Heart right ventricle (tissue), 16 donors: ENCODE data around the gene TRANK1. TPM values are rescaled to one million over a fixed set of nuclear protein-coding genes. Genes with fewer than 3 reads are reported as not detected.

ENCODE experiments used
- ATAC-seq, 8 donors: fragments of 200-7000 bp; cut with Tn5 transposase; one replicate each; pipeline ENCODE4 v1.9.1; 2020; ENCODE audit warnings: mild to moderate bottlenecking in 8 of 8, moderate library complexity in 8 of 8, moderate number of reproducible peaks in 1 of 8
- DNase-seq, 2 donors: peaks; one replicate each; pipeline ENCODE4 v3.0.0-alpha.2; 2020
- H3K27ac ChIP-seq, 10 donors: fragments of 200-600 bp; sonication (generic) in 2 of 10; one replicate each; pipeline versions ENCODE4 v1.5.0 to v1.8.0; 2020 to 2022; ENCODE audit warnings: mild to moderate bottlenecking in 3 of 10
- H3K27me3 ChIP-seq, 7 donors: fragments of 200-600 bp; one replicate each; pipeline ENCODE4 v1.8.0; 2021 to 2022; ENCODE audit warnings: mild to moderate bottlenecking in 2 of 7
- H3K36me3 ChIP-seq, 9 donors: fragments of 200-600 bp; sonication (generic) in 1 of 9; one replicate each; pipeline versions ENCODE4 v1.5.0 to v1.8.0; 2020 to 2022; ENCODE audit warnings: mild to moderate bottlenecking in 2 of 9
- H3K4me1 ChIP-seq, 9 donors: fragments of 200-600 bp; sonication (generic) in 1 of 9; one replicate each; pipeline versions ENCODE4 v1.5.0 to v1.8.0; 2020 to 2022; ENCODE audit warnings: mild to moderate bottlenecking in 4 of 9
- H3K4me3 ChIP-seq, 10 donors: fragments of 200-600 bp; sonication (generic) in 2 of 10; one replicate each; pipeline versions ENCODE4 v1.5.0 to v1.8.0; 2020 to 2022; ENCODE audit warnings: mild to moderate bottlenecking in 7 of 10, moderate library complexity in 2 of 10
- H3K9me3 ChIP-seq, 11 donors: fragments of 200-600 bp in 10 of 11; sonication (generic) in 2 of 11; one replicate each; pipeline versions ENCODE4 v1.5.0 to v1.8.0; 2013 to 2022; ENCODE audit warnings: mild to moderate bottlenecking in 2 of 11, control low read depth in 1 of 11, moderate library complexity in 1 of 11
- CTCF ChIP-seq, 9 donors: fragments of 200-600 bp; sonication (generic) in 2 of 9; IDR thresholded peaks; one replicate each; pipeline versions ENCODE4 v1.5.0 to v1.8.0; 2021 to 2022; ENCODE audit warnings: antibody characterized with exemption in 9 of 9, mild to moderate bottlenecking in 5 of 9, moderate library complexity in 1 of 9
- WGBS, 2 donors: extraction: QIAGEN DNeasy Blood & Tissue Kit; methylation state at CpG; one replicate each; pipeline ENCODE4 v1.1.7; 2013; ENCODE audit warnings: inconsistent platforms in 1 of 2; 5-methylcytosine and 5-hydroxymethylcytosine counted together
- intact Hi-C, 10 donors: fragments of 100-400 bp; cut with DNase I; formaldehyde crosslinking; loops; one replicate each; pipeline versions ENCODE4 v1.11.1 to v1.14.2; 2022
- polyA plus RNA-seq, 2 donors: library from polyadenylated mRNA; stranded (reverse); fragments of 200-250 nt; gene quantifications; one replicate each; pipeline ENCODE4 v1.2.3, GENCODE V29; 2013
- total RNA-seq, 10 donors: library from RNA; stranded (reverse); fragmentation: NEBNext Ultra II Directional in 3 of 10; extraction: Animal tissue kit (Norgen Biotek cat#: 25700) in 3 of 10; gene quantifications; one replicate each; pipeline versions ENCODE4 v1.2.1 to v1.2.4, GENCODE V29; 2021 to 2023
- donor health status: Arrhythmogenic right ventricular cardiomyopathy.
- donor health status: ischemic (EF 13 %, LVEDD 7.1; RV severe dilation, severe dysfunction).
- donor health status: healthy with polysubstance abuse.
- donor health status: DM: no; HTN: yes; CAD: no.
- donor health status: DM: no; HTN: no; CAD: no.
- donor health status: ischemic (EF 25% LVEDD 6.9; RV normal size, moderate dysfunction).
- donor health status: ischemic (EF 25% LVEDD 5.7; RV mildly dilated, moderate dysfunction).
- donor health status: healthy.
- donor health status: DM: yes; HTN: yes; CAD: no.
- donor health status: Ischemic cardiomyopathy.
- donor health status: ischemic (EF 35%, LVEDD 5.7; RV mildly dilated, moderate dysfunction).
- donor health status: nonischemic (EF 11% LVEDD 7.7; RV severe dilation, severe dysfunction).
- donor health status: DM: yes; HTN: yes; CAD: no.
- donor health status: PGD.
- donor health status: ischemic (EF 29% LVEDD 5.4; RV normal size, mild dysfunction).
- donor health status: nonischemic (EF 23%, LVEDD 6.1; RV moderate dilation, normal function).

The TRANK1 gene
- total and polyA plus RNA-seq, 12 donors: 1.3 to 20.8 (median 4.9) TPM

GRCh38 chr3:36969540-36970432 is 24.9 kb upstream of the TRANK1 start:
- 27 to 41% methylated on average over 3 to 4 of the region's 4 CpGs for WGBS, 2 donors
- H3K36me3 ChIP-seq: no peaks in the 10 kb centered on the region
- H3K4me1 ChIP-seq: peaks cover 0 to 18% (median 3%) of the 10 kb centered on the region in 9 donors
- H3K9me3 ChIP-seq: no peaks in the 10 kb centered on the region
- no peak for TF ChIP-seq CTCF (IDR thresholded peaks at IDR 0.05)
- DNase-seq (peak in 1 of 2 donors; percentile 48), ATAC-seq (peak; percentile 86 to 99 (median 94))
- peak overlapping the region in 9 of 10 donors; percentile 26 to 72 (median 55) for H3K27ac ChIP-seq
- no peaks in the 10 kb centered on the region for H3K27me3 ChIP-seq
- no peak overlapping the region for H3K4me3 ChIP-seq
- intact Hi-C loops: no loop called here

- no peaks in the 10 kb centered on the region for H3K36me3 ChIP-seq
- H3K4me3 ChIP-seq: no peak overlapping the region
- no peak for TF ChIP-seq CTCF (IDR thresholded peaks at IDR 0.05)
- ATAC-seq (no peak), DNase-seq (no peak)
- 86% methylated on average over 4 of the region's 4 CpGs for WGBS, 2 donors
- H3K9me3 ChIP-seq: no peaks in the 10 kb centered on the region
- peaks cover 0 to 18% (median 3%) of the 10 kb centered on the region in 9 donors for H3K4me1 ChIP-seq
- H3K27me3 ChIP-seq: no peaks in the 10 kb centered on the region
- intact Hi-C loops: no loop called here
- peak overlapping the region in 3 of 10 donors; percentile 37 to 69 (median 55) for H3K27ac ChIP-seq
These were observed 24.2 kb upstream of the TRANK1 start for GRCh38 chr3:36969085-36969484.

GRCh38 chr3:36965440-36965839 is 20.6 kb upstream of the TRANK1 start:
- H3K4me3 ChIP-seq: no peak overlapping the region
- DNase-seq (no peak), ATAC-seq (no peak)
- no peaks in the 10 kb centered on the region for H3K9me3 ChIP-seq
- no peak for TF ChIP-seq CTCF (IDR thresholded peaks at IDR 0.05)
- H3K27me3 ChIP-seq: no peaks in the 10 kb centered on the region
- H3K27ac ChIP-seq: no peak overlapping the region
- no peaks in the 10 kb centered on the region for H3K36me3 ChIP-seq
- 85 to 87% methylated on average over 3 of the region's 3 CpGs for WGBS, 2 donors
- intact Hi-C loops: no loop called here
- peaks cover 0 to 16% (median 2%) of the 10 kb centered on the region in 9 donors for H3K4me1 ChIP-seq

GRCh38 chr3:36964817-36965216 is 20.0 kb upstream of the TRANK1 start:
- no peaks in the 10 kb centered on the region for H3K27me3 ChIP-seq
- no peak for TF ChIP-seq CTCF (IDR thresholded peaks at IDR 0.05)

More at GRCh38 chr3:36964817-36965216, 20.0 kb upstream of the TRANK1 start:
- no peak overlapping the region for H3K27ac ChIP-seq
- H3K36me3 ChIP-seq: no peaks in the 10 kb centered on the region
- H3K4me3 ChIP-seq: no peak overlapping the region
- intact Hi-C loops: no loop called here
- H3K4me1 ChIP-seq: peaks cover 0 to 9% (median 0%) of the 10 kb centered on the region in 9 donors
- no peak for ATAC-seq
- no peaks in the 10 kb centered on the region for H3K9me3 ChIP-seq
- no peak for DNase-seq
